ENCODE data around the gene HPS3.
"Not testable (repeated sequence)": the region's sequence is repeated elsewhere in the genome, so short reads cannot be mapped to it uniquely, and the experiment has no call there.

The HPS3 gene

GRCh38 chr3:149195221-149195620 is 65.8 kb downstream of the HPS3 start:
- no peak for DNase-seq (ENCODE audit: low read depth)

DNA sequence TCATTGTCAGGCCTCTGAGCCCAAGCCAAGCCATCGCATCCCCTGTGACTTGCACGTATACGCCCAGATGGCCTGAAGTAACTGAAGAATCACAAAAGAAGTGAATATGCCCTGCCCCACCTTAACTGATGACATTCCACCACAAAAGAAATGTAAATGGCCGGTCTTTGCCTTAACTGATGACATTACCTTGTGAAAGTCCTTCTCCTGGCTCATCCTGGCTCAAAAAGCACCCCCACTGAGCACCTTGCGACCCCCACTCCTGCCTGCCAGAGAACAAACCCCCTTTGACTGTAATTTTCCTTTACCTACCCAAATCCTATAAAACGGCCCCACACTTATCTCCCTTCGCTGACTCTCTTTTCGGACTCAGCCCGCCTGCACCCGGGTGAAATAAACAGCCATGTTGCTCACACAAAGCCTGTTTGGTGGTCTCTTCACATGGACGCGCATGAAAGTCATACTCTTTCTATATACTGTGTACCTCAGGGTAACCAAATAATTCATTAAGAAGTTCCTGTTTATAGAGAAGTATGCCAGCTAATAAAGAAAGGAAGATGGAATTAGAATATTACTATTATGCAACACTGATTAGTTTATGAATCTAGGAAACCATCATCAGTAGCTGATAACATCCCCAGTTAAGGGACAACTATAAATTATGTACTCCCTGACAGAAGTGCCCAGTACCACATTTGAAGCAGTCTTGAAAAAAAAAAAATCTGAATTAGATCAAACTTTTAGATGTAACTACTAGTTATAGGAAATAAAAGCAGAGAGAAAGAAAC is 67.6 kb downstream of the HPS3 start:
- not testable (repeated sequence) for DNase-seq (ENCODE audit: low read depth)

GRCh38 chr3:149197669-149198068 is 68.2 kb downstream of the HPS3 start:
- no peak for DNase-seq (ENCODE audit: low read depth)

DNA sequence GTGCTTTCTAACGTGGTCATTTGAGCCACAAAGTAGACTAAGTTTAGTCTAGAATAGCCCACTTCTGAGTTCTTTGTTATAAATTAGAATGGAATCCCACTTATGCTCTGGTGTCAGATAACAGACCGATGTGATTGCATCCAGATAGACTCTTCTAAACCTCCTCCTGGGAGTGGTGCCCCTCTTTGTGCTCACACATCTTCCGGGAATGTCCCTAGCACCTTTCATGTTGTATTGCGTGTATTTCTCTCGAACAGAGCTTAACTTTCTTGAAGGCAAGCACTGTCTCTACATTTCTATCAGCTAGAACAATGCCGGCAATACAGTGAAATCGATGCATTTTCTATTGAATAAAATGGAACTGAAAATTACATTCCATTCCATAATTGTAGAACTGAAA is 69.2 kb downstream of the HPS3 start:
- peak; percentile 73 for DNase-seq (ENCODE audit: low read depth)

- peak; percentile 70 for DNase-seq (ENCODE audit: low read depth)
Observed at GRCh38 chr3:149199474-149199873, 70.0 kb downstream of the HPS3 start.

GRCh38 chr3:149203758-149204157 is 74.3 kb downstream of the HPS3 start:
- no peak for DNase-seq (ENCODE audit: low read depth)

GRCh38 chr3:149204390-149204991 is 75.1 kb downstream of the HPS3 start:
- DNase-seq (ENCODE audit: low read depth): no peak

DNA sequence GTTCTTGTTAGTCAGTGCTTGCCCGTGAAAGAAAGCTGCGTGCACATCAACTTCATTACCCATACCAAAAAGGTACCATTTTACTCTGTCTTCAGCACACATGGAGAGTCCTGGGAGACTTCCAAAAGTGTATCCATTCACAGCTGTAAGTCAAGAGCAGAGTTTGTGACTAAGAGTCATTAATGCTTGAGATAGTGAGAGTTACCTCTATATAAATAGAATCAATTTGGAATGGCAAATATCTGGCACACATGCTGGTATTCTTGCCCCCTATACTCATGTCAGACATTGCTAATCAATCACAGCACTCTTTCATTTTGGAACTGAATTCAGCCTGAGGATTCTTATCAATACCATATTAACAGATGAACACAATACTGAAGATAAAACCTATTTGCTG is 78.0 kb downstream of the HPS3 start:
- no peak for DNase-seq (ENCODE audit: low read depth)

GRCh38 chr3:149209431-149209830 is 80.0 kb downstream of the HPS3 start:
- no peak for DNase-seq (ENCODE audit: low read depth)

- DNase-seq (ENCODE audit: low read depth): no peak
Observed at GRCh38 chr3:149212386-149212785, 82.9 kb downstream of the HPS3 start.

GRCh38 chr3:149214702-149215101 is 85.3 kb downstream of the HPS3 start:
- DNase-seq (ENCODE audit: low read depth): no peak

DNA sequence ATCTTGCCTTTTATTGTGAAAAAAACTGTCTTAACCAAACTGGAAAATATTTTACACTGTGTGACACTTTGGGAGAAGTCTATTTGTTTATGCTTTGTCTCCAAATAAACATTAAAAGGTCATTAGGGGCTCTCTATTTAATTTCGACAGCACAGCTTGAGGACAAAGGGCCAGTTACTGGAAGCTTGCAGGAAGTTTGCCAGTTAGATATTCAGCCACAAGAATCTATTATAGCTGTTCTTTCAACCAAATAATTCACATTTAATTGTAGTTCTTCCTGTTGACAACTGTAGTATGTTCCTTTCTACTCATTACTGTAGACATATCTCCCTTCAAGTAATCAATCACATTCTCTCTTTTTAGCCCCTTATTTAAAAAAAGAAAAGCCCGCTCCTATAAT is 86.1 kb downstream of the HPS3 start:
- DNase-seq (ENCODE audit: low read depth): no peak

- peak; percentile 40 for DNase-seq (ENCODE audit: low read depth)
Observed at GRCh38 chr3:149216193-149216869, 86.9 kb downstream of the HPS3 start.

DNA sequence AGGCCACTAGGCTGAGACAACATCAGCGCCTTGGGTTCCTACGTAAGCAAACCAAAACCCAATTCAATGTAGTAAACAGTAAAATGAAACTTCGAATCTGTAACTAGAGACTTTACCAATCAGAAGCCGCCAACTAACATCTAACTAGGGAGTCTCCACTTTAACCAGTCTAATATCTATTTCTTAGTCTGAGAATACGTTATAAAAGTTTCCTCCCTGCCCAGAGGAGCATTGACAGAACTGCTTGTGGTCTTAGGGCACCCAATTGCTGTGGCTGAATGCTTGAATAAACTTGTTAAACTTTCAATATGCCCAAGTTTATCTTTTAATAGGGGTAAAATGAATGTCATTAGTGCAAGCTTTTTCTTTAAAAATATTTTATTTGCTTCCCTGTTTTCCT is 87.9 kb downstream of the HPS3 start:
- DNase-seq (ENCODE audit: low read depth): no peak

GRCh38 chr3:149219380-149220121 is 90.1 kb downstream of the HPS3 start:
- not testable (repeated sequence) for DNase-seq (ENCODE audit: low read depth)

DNA sequence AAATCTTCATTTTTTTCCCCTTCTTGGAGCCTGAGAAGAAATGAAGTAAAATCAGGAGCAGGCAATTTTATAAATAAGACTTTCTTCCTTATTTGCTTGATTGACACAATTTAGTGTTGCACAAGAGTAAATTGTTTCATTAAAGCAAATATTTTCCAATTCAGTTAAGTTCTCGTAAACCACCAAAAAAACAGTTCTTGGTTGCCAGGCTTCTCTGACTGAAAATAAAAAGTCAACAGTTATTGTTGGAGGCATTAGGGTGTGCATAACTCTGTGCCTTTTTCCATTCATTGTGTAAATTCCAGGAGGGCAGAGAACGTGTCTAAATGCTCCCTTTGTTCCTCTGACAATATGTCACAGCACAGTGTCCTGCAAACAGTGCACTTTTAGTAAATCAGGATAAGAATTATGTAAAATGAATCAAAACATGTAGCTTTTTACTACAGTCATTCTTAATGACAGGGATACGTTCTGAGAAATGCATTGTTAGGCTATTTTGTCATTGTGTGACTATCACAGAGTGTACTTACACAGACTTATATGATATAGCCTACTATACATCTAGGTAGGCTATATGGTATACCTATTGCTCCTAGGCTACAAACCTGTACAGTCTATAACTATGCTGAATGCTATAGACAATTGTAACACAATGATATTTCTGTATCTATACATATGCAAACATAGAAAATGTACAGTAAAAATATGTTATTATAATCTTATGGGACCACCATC is 92.5 kb downstream of the HPS3 start, which contains the start of gene CP:
CP (minus strand) TSS at position 47 of the 735 bp plus-strand sequence; CDS start at position 10, 37 bp downstream.
- no peak for DNase-seq (ENCODE audit: low read depth)

Data from iris pigment epithelial cell (primary cell).